Retinal pigment epithelial cell (primary cell): ENCODE data around the gene PRDX2.
"Not testable (repeated sequence)": the region's sequence is repeated elsewhere in the genome, so short reads cannot be mapped to it uniquely, and the experiment has no call there.

Experiments
- DNase-seq: peaks from one replicate; pipeline ENCODE4 v3.0.0-alpha.2; 2010; ENCODE audit warnings: low read depth
- H3K4me3 ChIP-seq: 2 replicates; pipeline ENCODE4 v1.5.1; 2011; ENCODE audit warnings: mild to moderate bottlenecking, low read length, control low read depth, moderate library complexity
- CTCF ChIP-seq: conservative IDR thresholded peaks from 2 replicates; pipeline ENCODE4 v1.5.1; 2011; ENCODE audit warnings: low read depth, low read length, control low read depth, inconsistent platforms

The PRDX2 gene

DNA sequence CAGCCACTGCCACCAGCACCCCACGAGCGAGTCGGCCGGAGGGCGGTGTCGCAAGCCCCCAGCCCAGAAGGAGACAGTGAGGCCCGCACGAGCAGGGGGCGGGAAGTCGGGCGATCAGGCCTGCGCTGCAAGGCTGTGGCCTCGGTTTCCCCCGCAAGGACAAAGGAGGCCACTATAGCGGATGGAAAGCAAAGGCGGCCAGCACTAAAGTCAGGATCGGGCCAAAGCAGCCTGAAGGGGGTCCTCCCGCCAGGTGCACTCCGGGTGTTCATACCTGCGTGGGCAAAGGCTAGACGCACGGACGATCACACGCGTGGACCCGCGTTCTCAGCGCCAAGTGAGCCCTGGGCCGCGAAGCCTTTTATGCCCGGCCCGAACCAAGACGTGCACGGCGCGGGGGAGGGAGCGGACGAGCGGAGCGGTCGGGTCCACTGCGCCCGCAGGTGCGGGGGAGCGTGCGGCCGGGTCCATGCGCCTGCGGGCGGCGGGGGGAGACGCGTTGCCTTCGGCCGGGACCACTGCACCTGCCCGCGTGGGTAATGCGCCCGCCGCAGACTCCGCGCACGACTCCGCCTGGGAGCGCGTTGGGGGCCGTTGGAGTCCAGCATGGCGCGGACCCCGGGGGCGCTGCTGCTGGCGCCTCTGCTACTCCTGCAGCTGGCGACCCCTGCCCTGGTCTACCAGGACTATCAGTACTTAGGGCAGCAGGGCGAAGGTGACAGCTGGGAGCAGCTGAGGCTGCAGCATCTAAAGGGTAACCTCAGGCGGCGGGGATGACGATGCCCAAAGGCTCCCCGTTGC, at the start of gene PRDX2, which contains the start of gene THSD8:
PRDX2 (minus strand) TSS at position 335 of the 801 bp plus-strand sequence. CDS start 539 bp downstream, outside the sequence.
THSD8 (plus strand) TSS at position 604 of the 801 bp plus-strand sequence; CDS start at position 607, 3 bp downstream.
- TF ChIP-seq CTCF = peak; percentile 10
- DNase-seq = no peak
- H3K4me3 ChIP-seq = peak within 1 kb of the TSS; percentile 89

GRCh38 chr19:12847159-12848139, 45.8 kb upstream of the PRDX2 start:
- TF ChIP-seq CTCF = peak; percentile 87
- DNase-seq = peak; percentile 62
- H3K4me3 ChIP-seq = peak overlapping the region; percentile 38

DNA sequence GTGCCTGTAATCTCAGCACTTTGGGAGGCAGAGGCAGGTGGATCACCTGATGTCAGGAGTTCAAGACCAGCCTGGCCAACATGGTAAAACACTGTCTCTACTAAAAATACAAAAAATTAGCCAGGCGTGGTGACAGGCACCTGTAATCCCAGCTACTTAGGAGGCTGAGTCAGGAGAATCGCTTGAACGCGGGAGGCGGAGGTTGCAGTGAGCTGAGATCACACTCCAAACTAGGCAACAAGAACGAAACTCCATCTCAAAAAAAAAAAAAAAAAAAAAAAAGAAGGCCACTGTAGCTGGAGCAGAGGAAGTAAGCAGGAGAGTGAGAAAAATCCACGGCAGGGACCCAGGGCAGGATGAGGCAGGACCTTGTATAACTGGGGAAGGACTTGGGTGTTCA, 45.0 kb upstream of the PRDX2 start:
- H3K4me3 ChIP-seq, DNase-seq: not testable (repeated sequence)

GRCh38 chr19:12843999-12844732, 42.6 kb upstream of the PRDX2 start:
- DNase-seq = no peak
- no peak for TF ChIP-seq CTCF
- no peak overlapping the region for H3K4me3 ChIP-seq

GRCh38 chr19:12843328-12843727, 41.7 kb upstream of the PRDX2 start:
- no peak for DNase-seq
- no peak for TF ChIP-seq CTCF

DNA sequence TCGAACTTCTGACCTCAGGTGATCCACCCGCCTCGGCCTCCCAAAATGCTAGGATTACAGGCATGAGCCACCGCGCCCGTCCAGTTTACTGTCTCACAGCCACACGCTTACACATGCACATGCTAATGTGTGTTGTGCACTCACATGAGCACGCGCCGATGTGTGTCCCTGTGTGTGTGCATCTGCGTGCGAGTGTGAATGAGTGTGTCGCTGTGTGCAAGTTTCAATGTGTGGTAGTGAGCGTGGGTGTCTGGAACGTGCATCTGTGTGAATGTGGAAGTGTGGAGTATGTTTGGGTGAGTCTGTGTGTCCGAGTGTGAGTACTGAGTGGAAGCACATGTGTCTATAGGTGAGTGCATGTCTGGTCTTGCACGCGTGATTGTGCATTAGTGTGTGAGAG, 40.9 kb upstream of the PRDX2 start:
- no peak overlapping the region for H3K4me3 ChIP-seq
- DNase-seq = no peak
- no peak for TF ChIP-seq CTCF

More at GRCh38 chr19:12843328-12843727, 41.7 kb upstream of the PRDX2 start:
- no peak overlapping the region for H3K4me3 ChIP-seq

- no peak for TF ChIP-seq CTCF
- DNase-seq = no peak
- peak overlapping the region; percentile 52 for H3K4me3 ChIP-seq
Observed at GRCh38 chr19:12841094-12841493, 39.5 kb upstream of the PRDX2 start.
